Calu3 (cell line): Measurements from ENCODE around the gene PSMG3. TPM values are rescaled to one million over a fixed set of nuclear protein-coding genes. Genes with fewer than 3 reads are reported as not detected.
A peak's percentile ranks its signal among the peaks of the same experiment; 100 is the strongest.

Source experiments
- BruUV-seq: library from RNA; stranded (reverse); fragments of 400-500 nt; replicated peaks from 2 replicates; lab custom pipeline; 2021; lab: Mats Ljungman, UMichigan
- CTCF ChIA-PET: fragments of 300-600 bp; sonication (Branson Sonifier 250); formaldehyde crosslinking; loops from one replicate; lab custom pipeline; 2022; ENCODE audit warnings: antibody characterized with exemption; lab: Charles Lee
- DNase-seq: peaks from one replicate; pipeline ENCODE4 v3.0.0; 2022
- H3K27ac Mint-ChIP-seq: one replicate; pipeline ENCODE4 v1.8.0; 2022; ENCODE audit warnings: mixed read lengths; ENCODE audit not compliant: unreplicated experiment
- H3K27me3 Mint-ChIP-seq: one replicate; pipeline ENCODE4 v1.8.0; 2022; ENCODE audit warnings: mixed read lengths; ENCODE audit not compliant: unreplicated experiment
- H3K36me3 Mint-ChIP-seq: one replicate; pipeline ENCODE4 v1.8.0; 2022; ENCODE audit warnings: mild to moderate bottlenecking, moderate library complexity, mixed read lengths; ENCODE audit not compliant: insufficient read depth, unreplicated experiment
- H3K4me1 Mint-ChIP-seq: one replicate; pipeline ENCODE4 v1.8.0; 2022; ENCODE audit warnings: mild to moderate bottlenecking, low read depth, mixed read lengths; ENCODE audit not compliant: unreplicated experiment
- H3K4me3 Mint-ChIP-seq: one replicate; pipeline ENCODE4 v1.8.0; 2022; ENCODE audit warnings: mild to moderate bottlenecking, low read depth, moderate library complexity, mixed read lengths; ENCODE audit not compliant: unreplicated experiment
- H3K9me3 Mint-ChIP-seq: one replicate; pipeline ENCODE4 v1.8.0; 2022; ENCODE audit warnings: low read depth, mixed read lengths; ENCODE audit not compliant: unreplicated experiment
- CTCF ChIP-seq: fragments of 200-600 bp; IDR thresholded peaks from one replicate; pipeline ENCODE4 v1.8.0; 2022; ENCODE audit warnings: antibody characterized with exemption; ENCODE audit not compliant: unreplicated experiment
- intact Hi-C: fragments of 100-400 bp; cut with micrococcal nuclease; formaldehyde crosslinking; loops from one replicate; pipeline ENCODE4 v1.10.0; 2022; ENCODE audit not compliant: unreplicated experiment
- total RNA-seq: library from RNA; stranded (reverse); gene quantifications from 2 replicates; pipeline ENCODE4 v1.2.3, GENCODE V29; 2022

PSMG3 gene
- total RNA-seq, 1 experiment from 2014 or later, result 64.0 TPM

- Mint-ChIP-seq H3K4me3 (peak overlapping the region; percentile 20), H3K9me3 (no peaks in the 10 kb centered on the region), H3K36me3 (peaks cover 100% of the 10 kb centered on the region), H3K27me3 (no peaks in the 10 kb centered on the region), H3K27ac (peak overlapping the region; percentile 57), H3K4me1 (peaks cover 34% of the 10 kb centered on the region)
- intact Hi-C loops, result no loop called here
- TF ChIP-seq CTCF, result peak; percentile 43
- CTCF ChIA-PET, result no interaction called here
- DNase-seq, result no peak
- BruUV-seq, result no TSS peak
These were observed 24.2 kb downstream of the PSMG3 start for GRCh38 chr7:1545417-1546246.

GRCh38 chr7:1544896-1545416 lies 24.9 kb downstream of the PSMG3 start:
- CTCF ChIA-PET, result interaction anchor here (1.0 kb wide), 1 partner anchor 11 kb away, joined by 5 read pairs; the partner anchor contains the start of gene TMEM184A

GRCh38 chr7:1544178-1544895 lies 25.5 kb downstream of the PSMG3 start:
- peak overlapping the region; percentile 63 for H3K27ac Mint-ChIP-seq

More at GRCh38 chr7:1544896-1545416, 24.9 kb downstream of the PSMG3 start:
- intact Hi-C loops, result no loop called here
- Mint-ChIP-seq H3K9me3 (no peaks in the 10 kb centered on the region), H3K27me3 (no peaks in the 10 kb centered on the region), H3K36me3 (peaks cover 100% of the 10 kb centered on the region), H3K4me3 (no peak overlapping the region), H3K4me1 (peaks cover 34% of the 10 kb centered on the region), H3K27ac (peak overlapping the region; percentile 63)
- no TSS peak for BruUV-seq
- no peak for DNase-seq
- TF ChIP-seq CTCF, result no peak

More at GRCh38 chr7:1544178-1544895, 25.5 kb downstream of the PSMG3 start:
- no TSS peak for BruUV-seq
- DNase-seq, result no peak
- no peak for TF ChIP-seq CTCF
- H3K4me1 Mint-ChIP-seq, result peaks cover 34% of the 10 kb centered on the region
- no peaks in the 10 kb centered on the region for H3K27me3 Mint-ChIP-seq
- CTCF ChIA-PET, result interaction anchor here (0.7 to 1.0 kb wide), 2 partner anchors 11 to 12 kb away, joined by 3 to 5 read pairs; partner anchors contain the start of gene TMEM184A
- peaks cover 100% of the 10 kb centered on the region for H3K36me3 Mint-ChIP-seq
- no peaks in the 10 kb centered on the region for H3K9me3 Mint-ChIP-seq
- no peak overlapping the region for H3K4me3 Mint-ChIP-seq
- intact Hi-C loops, result no loop called here
